CD14-positive monocyte (primary cell): ENCODE measurements around the gene IRF7. TPM values are rescaled to one million over a fixed set of nuclear protein-coding genes. Genes with fewer than 3 reads are reported as not detected.

Source experiments
- DNase-seq, 3 donors: peaks; one replicate each; pipeline ENCODE4 v3.0.0-alpha.2; 2011 to 2022
- H2AFZ ChIP-seq: 2 replicates; pipeline ENCODE4 v1.6.0; 2012; ENCODE audit warnings: mild to moderate bottlenecking, low read depth, low read length, inconsistent platforms; ENCODE audit not compliant: insufficient read depth, poor library complexity, severe bottlenecking
- H3K27ac ChIP-seq, 2 donors: 1 replicate in 1 of 2; 2 replicates in 1 of 2; pipeline ENCODE4 v1.5.1; 2012 to 2013; ENCODE audit warnings: low read length in 2 of 2, control low read depth in 1 of 2, inconsistent platforms in 1 of 2, low read depth in 1 of 2, mild to moderate bottlenecking in 1 of 2
- H3K27me3 ChIP-seq, 2 donors: one replicate each; pipeline versions ENCODE4 v1.6.0 to v1.6.1; 2011 to 2013; ENCODE audit warnings: low read length in 2 of 2; ENCODE audit not compliant: control insufficient read depth in 2 of 2, insufficient read depth in 2 of 2
- H3K36me3 ChIP-seq, 2 donors: replicated peaks in 1 of 2; 1 replicate in 1 of 2; 2 replicates in 1 of 2; pipeline versions ENCODE4 v1.5.1 to v1.6.1; 2012 to 2013; ENCODE audit warnings: low read length in 2 of 2, control low read depth in 1 of 2, inconsistent platforms in 1 of 2, mild to moderate bottlenecking in 1 of 2; ENCODE audit not compliant: insufficient read depth in 2 of 2, control insufficient read depth in 1 of 2
- H3K4me1 ChIP-seq, 2 donors: 1 replicate in 1 of 2; 2 replicates in 1 of 2; pipeline versions ENCODE4 v1.5.1 to v1.6.1; 2012 to 2013; ENCODE audit warnings: low read length in 2 of 2, control low read depth in 1 of 2, inconsistent platforms in 1 of 2, mild to moderate bottlenecking in 1 of 2, moderate library complexity in 1 of 2; ENCODE audit not compliant: insufficient read depth in 2 of 2, control insufficient read depth in 1 of 2
- H3K4me2 ChIP-seq: replicated peaks from 2 replicates; pipeline ENCODE3; 2012; ENCODE audit warnings: low read length, moderate library complexity, mild to moderate bottlenecking; ENCODE audit not compliant: poor library complexity, severe bottlenecking; ENCODE audit errors: extremely low read depth
- H3K4me3 ChIP-seq, 3 experiments: fragments of 200-600 bp in 1 of 3; sonication (generic) in 1 of 3; replicated peaks in 1 of 3; 1 replicate in 2 of 3; 2 replicates in 1 of 3; pipeline ENCODE4 v1.5.1; 2011 to 2013; ENCODE audit warnings: low read length in 3 of 3, mild to moderate bottlenecking in 3 of 3, control low read depth in 2 of 3, low read depth in 2 of 3, inconsistent platforms in 1 of 3, moderate library complexity in 1 of 3
- H3K79me2 ChIP-seq: 2 replicates; pipeline ENCODE4 v1.6.0; 2012; ENCODE audit warnings: mild to moderate bottlenecking, control low read depth, inconsistent platforms, low read length, moderate library complexity; ENCODE audit not compliant: insufficient read depth
- H3K9ac ChIP-seq: 2 replicates; pipeline ENCODE4 v1.6.0; 2017; ENCODE audit warnings: low read length, mild to moderate bottlenecking; ENCODE audit not compliant: insufficient read depth, poor library complexity, severe bottlenecking
- H3K9me3 ChIP-seq, 2 donors: replicated peaks in 1 of 2; 1 replicate in 1 of 2; 2 replicates in 1 of 2; pipeline versions ENCODE4 v1.5.1 to v1.6.1; 2012 to 2013; ENCODE audit warnings: low read length in 2 of 2, control low read depth in 1 of 2; ENCODE audit not compliant: control insufficient read depth in 1 of 2, insufficient read depth in 1 of 2
- H4K20me1 ChIP-seq: 2 replicates; pipeline ENCODE4 v1.6.0; 2012; ENCODE audit warnings: mild to moderate bottlenecking, low read length, control low read depth, moderate library complexity; ENCODE audit not compliant: insufficient read depth
- H3K27ac Mint-ChIP-seq, 7 donors: one replicate each; pipeline ENCODE4 v1.8.0; 2020; ENCODE audit warnings: mild to moderate bottlenecking in 7 of 7, mixed read lengths in 7 of 7, moderate library complexity in 6 of 7, inconsistent platforms in 2 of 7
- H3K27me3 Mint-ChIP-seq, 3 donors: one replicate each; pipeline ENCODE4 v1.8.0; 2021 to 2022; ENCODE audit warnings: low read depth in 3 of 3, mild to moderate bottlenecking in 3 of 3, mixed read lengths in 3 of 3, moderate library complexity in 3 of 3, inconsistent platforms in 1 of 3
- H3K36me3 Mint-ChIP-seq, 2 donors: one replicate each; pipeline ENCODE4 v1.8.0; 2020; ENCODE audit warnings: mixed read lengths in 2 of 2, inconsistent platforms in 1 of 2, mild to moderate bottlenecking in 1 of 2
- H3K4me1 Mint-ChIP-seq: one replicate; pipeline ENCODE4 v1.8.0; 2020; ENCODE audit warnings: mild to moderate bottlenecking, mixed read lengths
- H3K4me3 Mint-ChIP-seq, 2 donors: one replicate each; pipeline ENCODE4 v1.8.0; 2020; ENCODE audit warnings: mild to moderate bottlenecking in 2 of 2, mixed read lengths in 2 of 2, moderate library complexity in 1 of 2
- H3K9me3 Mint-ChIP-seq, 7 donors: one replicate each; pipeline ENCODE4 v1.8.0; 2020 to 2022; ENCODE audit warnings: mixed read lengths in 7 of 7, mild to moderate bottlenecking in 6 of 7, moderate library complexity in 6 of 7, inconsistent platforms in 2 of 7
- WGBS: methylation state at CpG from one replicate; pipeline ENCODE4 v1.1.5; 2013; ENCODE audit warnings: missing lambda C conversion rate; ENCODE audit not compliant: insufficient coverage; 5-methylcytosine and 5-hydroxymethylcytosine counted together
- intact Hi-C, 2 donors: fragments of 100-400 bp; cut with micrococcal nuclease; formaldehyde crosslinking; loops; one replicate each; pipeline versions ENCODE4 v1.15.0 to v1.15.1; 2023
- polyA plus RNA-seq, 3 donors: library from polyadenylated mRNA; depleted of rRNA in 1 of 3; unstranded in 2 of 3; stranded (reverse) in 1 of 3; fragments of 300-500 nt in 2 of 3; fragments of >200 nt in 1 of 3; fragmentation: Illumina TruSeq in 2 of 3; gene quantifications; 1 replicate in 2 of 3; 2 replicates in 1 of 3; pipeline ENCODE4 v1.2.3, GENCODE V29; 2012 to 2021
- TF ChIP-seq, protein P1 (sequence below): fragments of 200-600 bp; IDR thresholded peaks from one replicate; pipeline ENCODE4 v1.8.0; 2022; ENCODE audit warnings: antibody characterized with exemption, mild to moderate bottlenecking

Gene IRF7
- polyA plus RNA-seq, 3 donors, result 38.6 to 125 (median 42.9) TPM

DNA sequence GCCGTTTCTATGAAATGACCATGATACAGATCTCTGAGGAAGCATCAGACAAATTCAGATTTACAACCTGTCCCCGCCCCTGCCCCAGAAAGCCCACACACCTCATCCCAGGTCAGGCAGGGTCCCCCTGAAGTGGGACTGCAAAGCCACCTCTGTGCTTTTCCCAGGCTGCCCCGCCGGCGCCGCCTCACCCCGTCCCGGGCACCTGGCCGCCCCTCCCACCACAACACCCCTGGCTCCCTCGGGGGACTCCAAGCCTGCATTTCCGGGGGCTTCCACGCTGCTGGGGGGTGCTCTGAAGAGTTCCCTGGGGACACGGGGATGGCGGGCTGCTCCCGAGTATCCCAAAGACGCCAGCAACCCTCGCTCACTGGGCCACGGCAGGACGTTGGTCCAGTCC lies 44.5 kb upstream of the IRF7 start:
- H4K20me1 ChIP-seq, result peaks cover 16% of the 10 kb centered on the region
- Mint-ChIP-seq H3K27ac (no peak overlapping the region), H3K4me1 (no peaks in the 10 kb centered on the region), H3K9me3 (peaks cover 0 to 2% (median 0%) of the 10 kb centered on the region in 7 donors), H3K36me3 (peaks cover 42 to 82% of the 10 kb centered on the region in 2 donors), H3K27me3 (peaks cover 2 to 5% (median 3%) of the 10 kb centered on the region in 3 donors), H3K4me3 (no peak overlapping the region)
- no peaks in the 10 kb centered on the region for H3K27me3 ChIP-seq
- TF ChIP-seq, protein P1, sequence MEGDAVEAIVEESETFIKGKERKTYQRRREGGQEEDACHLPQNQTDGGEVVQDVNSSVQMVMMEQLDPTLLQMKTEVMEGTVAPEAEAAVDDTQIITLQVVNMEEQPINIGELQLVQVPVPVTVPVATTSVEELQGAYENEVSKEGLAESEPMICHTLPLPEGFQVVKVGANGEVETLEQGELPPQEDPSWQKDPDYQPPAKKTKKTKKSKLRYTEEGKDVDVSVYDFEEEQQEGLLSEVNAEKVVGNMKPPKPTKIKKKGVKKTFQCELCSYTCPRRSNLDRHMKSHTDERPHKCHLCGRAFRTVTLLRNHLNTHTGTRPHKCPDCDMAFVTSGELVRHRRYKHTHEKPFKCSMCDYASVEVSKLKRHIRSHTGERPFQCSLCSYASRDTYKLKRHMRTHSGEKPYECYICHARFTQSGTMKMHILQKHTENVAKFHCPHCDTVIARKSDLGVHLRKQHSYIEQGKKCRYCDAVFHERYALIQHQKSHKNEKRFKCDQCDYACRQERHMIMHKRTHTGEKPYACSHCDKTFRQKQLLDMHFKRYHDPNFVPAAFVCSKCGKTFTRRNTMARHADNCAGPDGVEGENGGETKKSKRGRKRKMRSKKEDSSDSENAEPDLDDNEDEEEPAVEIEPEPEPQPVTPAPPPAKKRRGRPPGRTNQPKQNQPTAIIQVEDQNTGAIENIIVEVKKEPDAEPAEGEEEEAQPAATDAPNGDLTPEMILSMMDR, result no peak
- H2AFZ ChIP-seq, result no peak overlapping the region
- H3K4me3 ChIP-seq, result no peak overlapping the region
- intact Hi-C loops, result loop anchor here in 1 of 2 donors (5.0 kb wide), 1 partner anchor 62 kb away; no protein-coding TSS in a partner anchor
- no peaks in the 10 kb centered on the region for H3K9me3 ChIP-seq
- no peak overlapping the region for H3K27ac ChIP-seq
- no peaks in the 10 kb centered on the region for H3K4me1 ChIP-seq
- DNase-seq, result no peak
- 99% methylated on average over 15 of the region's 19 CpGs for WGBS
- no peaks in the 10 kb centered on the region for H3K79me2 ChIP-seq
- peaks cover 52 to 71% of the 10 kb centered on the region in 2 donors for H3K36me3 ChIP-seq
- H3K9ac ChIP-seq, result no peak overlapping the region
- no peak overlapping the region for H3K4me2 ChIP-seq

DNA sequence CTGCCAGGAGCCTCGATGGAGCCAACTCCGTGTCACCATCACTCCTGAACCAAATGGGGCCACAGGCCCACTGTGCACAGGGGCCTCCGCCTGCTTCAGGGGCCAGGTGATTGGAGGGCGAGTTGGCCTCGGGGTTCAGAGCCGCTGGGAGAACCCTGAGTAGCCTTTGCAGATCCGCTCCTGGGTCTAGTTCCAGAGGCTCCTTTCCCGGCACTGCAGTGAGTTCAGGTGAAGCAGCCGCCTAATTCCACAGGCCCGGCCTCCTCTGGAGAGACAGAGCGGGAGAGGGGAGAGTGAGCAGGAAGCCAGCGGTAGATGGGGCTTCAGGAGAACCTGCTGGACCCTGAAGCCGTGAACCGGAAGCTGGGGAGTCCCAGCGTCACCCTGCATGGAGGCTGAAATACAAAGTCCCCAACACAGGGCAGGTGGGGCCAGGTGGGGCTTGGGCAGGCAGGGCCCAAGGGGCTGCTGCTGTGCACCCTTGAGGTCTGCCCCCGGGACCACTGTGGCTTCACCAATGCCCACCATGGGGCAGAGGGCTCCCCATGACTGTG lies 43.9 kb upstream of the IRF7 start:
- intact Hi-C loops, result loop anchor here in 1 of 2 donors (5.0 kb wide), 1 partner anchor 63 kb away; no protein-coding TSS in a partner anchor
- Histone ChIP-seq H2AFZ (no peak overlapping the region), H3K9ac (no peak overlapping the region), H3K9me3 (no peaks in the 10 kb centered on the region), H4K20me1 (peaks cover 16% of the 10 kb centered on the region), H3K36me3 (peaks cover 49 to 66% of the 10 kb centered on the region in 2 donors), H3K27me3 (no peaks in the 10 kb centered on the region), H3K27ac (no peak overlapping the region), H3K4me3 (no peak overlapping the region), H3K4me1 (no peaks in the 10 kb centered on the region), H3K79me2 (no peaks in the 10 kb centered on the region), H3K4me2 (no peak overlapping the region)
- no peak for DNase-seq
- TF ChIP-seq, protein P1, result no peak
- Mint-ChIP-seq H3K36me3 (peaks cover 43 to 87% of the 10 kb centered on the region in 2 donors), H3K27ac (no peak overlapping the region), H3K9me3 (no peaks in the 10 kb centered on the region), H3K4me3 (no peak overlapping the region), H3K4me1 (no peaks in the 10 kb centered on the region), H3K27me3 (peaks cover 2 to 5% (median 3%) of the 10 kb centered on the region in 3 donors)
- 96% methylated on average over 15 of the region's 16 CpGs for WGBS
